Breast epithelium (tissue), 4 donors: ENCODE measurements around the gene KDM7A. TPM values are rescaled to one million over a fixed set of nuclear protein-coding genes. Genes with fewer than 3 reads are reported as not detected.
A peak's percentile ranks its signal among the peaks of the same experiment; 100 is the strongest.

Experiments used
- DNase-seq, 2 donors: peaks; one replicate each; pipeline ENCODE4 v3.0.0-alpha.2; 2019; ENCODE audit warnings: low spot score in 2 of 2
- H3K27ac ChIP-seq, 2 donors: fragments of 200-600 bp; sonication (generic) in 1 of 2; one replicate each; pipeline ENCODE4 v1.5.1; 2016 to 2019; ENCODE audit warnings: mild to moderate bottlenecking in 1 of 2
- H3K27me3 ChIP-seq, 2 donors: fragments of 200-600 bp; sonication (generic) in 1 of 2; one replicate each; pipeline versions ENCODE4 v1.5.1 to v1.6.0; 2017 to 2019; ENCODE audit warnings: control low read depth in 1 of 2, mild to moderate bottlenecking in 1 of 2
- H3K36me3 ChIP-seq: fragments of 200-600 bp; one replicate; pipeline ENCODE4 v1.5.1; 2019
- H3K4me1 ChIP-seq, 2 donors: fragments of 200-600 bp; sonication (generic); one replicate each; pipeline ENCODE4 v1.5.1; 2016 to 2019; ENCODE audit warnings: control low read depth in 1 of 2
- H3K4me3 ChIP-seq, 3 donors: fragments of 200-600 bp; sonication (generic); 1 replicate in 2 of 3; 2 replicates in 1 of 3; pipeline ENCODE4 v1.5.1; 2016 to 2019; ENCODE audit warnings: mild to moderate bottlenecking in 3 of 3, moderate library complexity in 2 of 3
- H3K9me3 ChIP-seq, 2 donors: fragments of 200-600 bp; sonication (generic) in 1 of 2; one replicate each; pipeline ENCODE4 v1.5.1; 2016 to 2019; ENCODE audit warnings: control low read depth in 1 of 2
- CTCF ChIP-seq, 3 donors: fragments of 450-650 bp; IDR thresholded peaks; one replicate each; pipeline ENCODE4 v1.5.1; 2016 to 2017; ENCODE audit warnings: antibody characterized with exemption in 3 of 3, mild to moderate bottlenecking in 3 of 3, moderate library complexity in 3 of 3
- POLR2A ChIP-seq: fragments of 450-650 bp; IDR thresholded peaks from one replicate; pipeline ENCODE4 v1.6.1; 2016; ENCODE audit warnings: antibody characterized with exemption, mild to moderate bottlenecking, moderate library complexity
- POLR2AphosphoS5 ChIP-seq, 3 donors: sonication (generic); formaldehyde crosslinking; IDR thresholded peaks; one replicate each; pipeline ENCODE4 v1.6.1; 2017; ENCODE audit warnings: antibody characterized with exemption in 3 of 3
- intact Hi-C: fragments of 100-400 bp; cut with DNase I; formaldehyde crosslinking; loops from one replicate; pipeline ENCODE4 v1.15.1; 2023; ENCODE audit warnings: low total_unique reads
- total RNA-seq, 3 donors: library from RNA; depleted of rRNA; stranded (reverse); fragments of >200 nt; gene quantifications; one replicate each; pipeline ENCODE4 v1.1.0, GENCODE V29; 2016

KDM7A gene
- total RNA-seq, 3 donors from 2014 or later = 33.1 to 37.1 (median 34.7) TPM

- no peaks in the 10 kb centered on the region for H3K4me1 ChIP-seq
- peak overlapping the region; percentile 94 to 95 for H3K27ac ChIP-seq
- intact Hi-C loops = no loop called here
- peak overlapping the region in 2 of 3 donors; percentile 83 to 91 for H3K4me3 ChIP-seq
- TF ChIP-seq CTCF (IDR thresholded peaks at IDR 0.05) = no peak
- TF ChIP-seq POLR2A = no peak
- H3K27me3 ChIP-seq = no peaks in the 10 kb centered on the region
- H3K9me3 ChIP-seq = no peaks in the 10 kb centered on the region
- DNase-seq = no peak
- no peaks in the 10 kb centered on the region for H3K36me3 ChIP-seq
These were observed 115.8 kb downstream of the KDM7A start for GRCh38 chr7:140060788-140061606.

GRCh38 chr7:140060243-140060630 lies 116.5 kb downstream of the KDM7A start:
- Histone ChIP-seq H3K4me3 (no peak overlapping the region), H3K4me1 (no peaks in the 10 kb centered on the region), H3K36me3 (no peaks in the 10 kb centered on the region), H3K9me3 (no peaks in the 10 kb centered on the region), H3K27me3 (no peaks in the 10 kb centered on the region), H3K27ac (no peak overlapping the region)
- DNase-seq = no peak
- intact Hi-C loops = no loop called here
- TF ChIP-seq POLR2A = no peak
- no peak for TF ChIP-seq POLR2AphosphoS5 (IDR thresholded peaks at IDR 0.05)
- TF ChIP-seq CTCF (IDR thresholded peaks at IDR 0.05) = no peak

- Histone ChIP-seq H3K27ac (no peak overlapping the region), H3K9me3 (no peaks in the 10 kb centered on the region), H3K27me3 (no peaks in the 10 kb centered on the region), H3K4me1 (no peaks in the 10 kb centered on the region), H3K4me3 (no peak overlapping the region), H3K36me3 (no peaks in the 10 kb centered on the region)
- no peak for TF ChIP-seq POLR2A
- TF ChIP-seq POLR2AphosphoS5 (IDR thresholded peaks at IDR 0.05) = no peak
- TF ChIP-seq CTCF (IDR thresholded peaks at IDR 0.05) = no peak
- intact Hi-C loops = no loop called here
- DNase-seq = no peak
These were observed 117.2 kb downstream of the KDM7A start for GRCh38 chr7:140059273-140060242.

- TF ChIP-seq POLR2A (no peak), POLR2AphosphoS5 (IDR thresholded peaks at IDR 0.05) (no peak), CTCF (IDR thresholded peaks at IDR 0.05) (no peak)
- Histone ChIP-seq H3K4me3 (no peak overlapping the region), H3K27me3 (no peaks in the 10 kb centered on the region), H3K4me1 (no peaks in the 10 kb centered on the region), H3K36me3 (no peaks in the 10 kb centered on the region), H3K9me3 (no peaks in the 10 kb centered on the region), H3K27ac (no peak overlapping the region)
- intact Hi-C loops = no loop called here
- no peak for DNase-seq
These were observed 118.3 kb downstream of the KDM7A start for GRCh38 chr7:140058517-140058916.

GRCh38 chr7:140057143-140057535 lies 119.6 kb downstream of the KDM7A start:
- intact Hi-C loops = no loop called here
- DNase-seq = no peak
- Histone ChIP-seq H3K27me3 (no peaks in the 10 kb centered on the region), H3K4me1 (no peaks in the 10 kb centered on the region), H3K4me3 (no peak overlapping the region), H3K27ac (no peak overlapping the region), H3K9me3 (no peaks in the 10 kb centered on the region), H3K36me3 (no peaks in the 10 kb centered on the region)
- TF ChIP-seq POLR2AphosphoS5 (IDR thresholded peaks at IDR 0.05) (no peak), CTCF (IDR thresholded peaks at IDR 0.05) (no peak), POLR2A (no peak)
